Stimulated activated CD8-positive, alpha-beta memory T cell treated with anti-CD3 and anti-CD28 coated beads, Interleukin-12 subunit alpha, Interleukin-12 subunit beta, amount 100 ng/mL, for 24 hours (primary cell): Measurements from ENCODE around the gene AFDN.
"Not testable (repeated sequence)": the region's sequence is repeated elsewhere in the genome, so short reads cannot be mapped to it uniquely, and the experiment has no call there.

ENCODE experiments used
- DNase-seq: peaks from one replicate; pipeline ENCODE4 v3.0.0-alpha.2; 2020; ENCODE audit errors: extremely low read depth

The AFDN gene

DNA sequence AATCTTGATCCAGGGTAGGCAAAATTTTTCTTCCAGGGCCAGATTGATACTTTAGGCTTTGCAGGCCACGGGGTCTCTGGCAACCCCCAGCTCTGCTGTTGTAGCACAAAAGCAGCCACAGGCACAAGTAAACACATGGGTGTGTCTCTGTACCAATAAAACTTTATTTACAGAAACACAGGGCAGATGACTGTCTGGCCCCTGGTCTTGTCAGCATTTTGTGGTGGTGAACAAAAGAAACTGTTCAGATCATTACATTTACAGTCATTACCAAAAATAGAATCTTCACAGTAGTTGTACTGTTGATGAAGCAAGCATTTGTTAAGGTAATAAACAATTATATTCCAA is 125.8 kb downstream of the AFDN start:
- no peak for DNase-seq

DNA sequence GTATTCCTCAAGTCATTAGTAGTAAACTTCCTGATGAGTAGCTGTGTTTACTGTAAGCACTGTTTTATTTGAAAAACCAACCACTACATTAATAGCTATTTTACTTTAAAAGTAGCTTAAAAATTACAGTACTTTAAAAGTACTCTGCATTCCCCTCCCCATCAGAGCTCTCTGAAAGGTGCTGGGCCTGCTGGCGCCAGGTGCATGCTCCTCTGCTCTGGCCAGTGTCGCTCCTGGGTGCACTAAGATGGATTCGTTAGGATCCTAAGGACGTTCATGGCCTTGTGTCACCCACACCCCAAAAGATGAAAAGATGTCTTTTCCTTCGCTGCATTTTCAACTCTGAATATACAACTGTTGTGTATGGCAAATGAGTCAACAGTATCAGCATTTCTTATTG is 126.8 kb downstream of the AFDN start:
- no peak for DNase-seq

DNA sequence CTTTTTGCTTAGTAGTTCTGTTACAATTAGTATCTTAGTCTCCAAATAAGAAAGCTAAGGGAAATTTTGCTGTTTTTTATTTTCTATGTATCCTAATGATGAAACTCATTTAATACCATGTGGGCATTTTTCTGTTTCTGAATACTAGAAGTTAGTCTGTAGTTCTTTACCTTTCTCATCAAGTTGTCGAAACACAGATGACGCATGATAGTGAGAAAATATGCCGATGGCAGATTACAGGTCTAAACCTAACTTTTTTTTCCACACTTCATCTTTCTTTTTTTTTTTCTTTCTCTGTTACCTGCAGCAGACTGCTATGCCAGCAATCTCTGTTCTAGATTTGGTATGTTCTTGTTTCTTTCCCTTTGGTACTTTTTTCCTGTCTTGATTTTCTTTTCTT is 127.4 kb downstream of the AFDN start:
- no peak for DNase-seq

DNA sequence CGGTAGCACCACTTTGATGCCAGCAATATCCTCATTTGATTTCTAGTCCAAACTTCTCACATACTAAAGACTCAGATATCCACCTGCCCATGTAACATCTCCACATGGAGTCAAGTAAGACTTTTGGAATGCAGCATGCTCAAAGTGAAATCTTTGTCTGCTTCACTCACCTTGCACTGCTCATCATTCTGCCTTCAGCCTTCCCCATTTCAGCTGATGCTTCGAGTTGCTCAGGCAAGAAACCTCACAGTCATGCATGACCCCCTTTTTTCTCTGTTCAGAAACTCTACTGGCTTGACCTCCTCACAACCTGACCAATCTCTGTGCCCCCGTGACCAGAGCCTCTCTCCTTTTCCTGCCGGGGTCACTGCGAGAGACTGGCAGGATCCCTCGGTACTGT is 129.8 kb downstream of the AFDN start:
- no peak for DNase-seq

DNA sequence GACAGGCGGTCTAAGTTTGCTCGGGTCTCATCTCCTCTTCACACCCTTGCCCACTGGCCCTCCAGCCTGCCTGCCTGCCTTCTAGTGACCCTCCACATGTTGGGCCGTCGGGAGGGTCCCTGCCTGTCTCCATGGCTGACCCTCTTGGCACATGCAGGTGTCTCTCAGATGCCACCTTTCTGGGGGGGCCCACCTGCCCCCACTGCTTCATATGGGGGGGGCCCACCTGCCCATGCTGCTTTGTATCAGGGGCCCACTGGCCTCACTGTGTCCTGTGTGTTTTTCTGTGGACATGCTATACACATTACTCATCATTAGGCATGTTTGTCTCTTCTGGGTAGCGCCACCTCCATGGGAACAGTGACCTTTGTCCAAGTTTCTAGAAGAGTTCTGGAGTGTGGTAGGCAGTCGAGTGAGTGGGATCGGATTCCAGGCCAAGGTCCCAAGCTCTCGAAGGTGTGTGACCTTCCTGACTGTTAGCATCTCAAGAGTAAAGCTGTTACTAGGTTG is 130.3 kb downstream of the AFDN start:
- DNase-seq: no peak

DNA sequence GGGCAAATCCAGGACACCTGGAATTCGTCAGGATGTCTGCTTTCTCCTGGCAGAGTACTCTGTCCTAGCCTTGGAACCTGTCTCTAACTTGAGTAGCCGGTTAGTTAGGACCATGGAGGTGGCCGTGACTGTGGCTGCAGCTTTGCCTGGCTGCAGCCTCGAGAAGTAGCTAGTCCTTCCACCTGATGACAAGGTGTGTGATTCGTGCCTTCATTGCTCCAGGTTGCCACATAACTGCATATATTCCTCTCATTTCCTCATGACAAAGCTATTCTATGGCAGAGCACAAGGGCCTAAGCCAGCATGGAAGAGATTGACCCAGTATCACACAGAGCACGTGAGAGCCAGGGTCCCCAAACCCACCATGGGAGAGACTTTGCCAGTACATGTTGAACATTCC is 130.9 kb downstream of the AFDN start:
- no peak for DNase-seq

DNA sequence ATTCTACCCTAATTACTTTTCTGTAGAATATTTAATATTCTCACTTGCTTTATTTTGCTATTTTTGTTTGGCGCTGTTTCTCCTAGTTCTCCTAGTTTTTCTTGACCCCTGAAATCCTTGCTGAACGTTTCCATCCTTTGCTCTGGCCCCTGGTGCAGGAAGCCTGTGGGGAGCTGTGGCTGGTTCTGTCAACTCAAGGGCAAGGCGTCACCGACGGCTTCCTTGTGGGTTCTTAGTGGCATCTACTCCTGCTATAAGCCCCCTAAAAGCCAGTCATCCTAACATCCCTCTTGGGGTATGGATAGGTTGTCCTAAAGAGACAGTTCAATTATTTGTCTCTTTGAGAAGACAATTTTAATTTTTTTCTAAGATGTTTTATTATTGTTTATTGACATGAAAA is 133.9 kb downstream of the AFDN start:
- no peak for DNase-seq

DNA sequence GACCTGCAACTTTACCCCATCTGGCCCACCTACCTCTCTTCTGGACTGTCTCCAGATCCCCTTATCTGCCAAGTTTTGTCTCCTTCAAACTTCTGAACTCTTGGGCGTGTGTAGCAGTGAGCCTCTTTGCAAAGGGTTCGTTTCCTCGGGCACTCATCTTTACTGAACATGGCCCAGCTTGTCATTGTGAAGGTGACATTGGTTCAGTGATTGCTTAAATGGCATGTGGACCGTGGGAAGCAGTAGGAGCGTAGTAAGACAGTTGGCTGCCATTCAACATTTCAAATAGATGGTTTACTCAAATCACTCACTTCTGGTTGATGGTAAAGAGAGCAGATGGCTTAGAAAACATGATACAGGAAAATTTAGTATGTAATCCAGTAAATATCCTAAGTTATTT is 136.0 kb downstream of the AFDN start:
- no peak for DNase-seq

DNA sequence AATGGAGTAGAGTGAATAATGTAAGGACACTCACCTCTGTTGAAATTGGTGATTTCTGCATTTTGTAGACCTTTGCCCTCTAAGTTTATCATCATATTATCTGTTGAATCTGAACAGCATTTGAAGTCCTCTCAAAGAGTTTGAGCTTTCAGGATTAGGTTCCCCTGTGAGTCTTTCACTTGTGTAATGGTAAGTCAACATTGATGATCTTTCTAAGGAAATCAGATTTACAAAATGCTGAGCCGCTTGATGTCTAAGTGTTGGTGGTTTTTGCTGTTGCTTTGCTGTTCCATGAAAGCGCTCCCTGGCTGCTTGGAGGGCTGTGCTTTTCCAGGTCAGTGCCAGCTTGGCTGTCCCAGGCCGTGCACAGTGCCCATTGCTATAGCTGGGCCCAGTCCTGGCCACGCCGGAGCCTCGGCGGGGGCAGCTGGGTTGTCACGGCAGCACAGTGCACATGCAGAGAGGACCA is 136.9 kb downstream of the AFDN start:
- DNase-seq: no peak

DNA sequence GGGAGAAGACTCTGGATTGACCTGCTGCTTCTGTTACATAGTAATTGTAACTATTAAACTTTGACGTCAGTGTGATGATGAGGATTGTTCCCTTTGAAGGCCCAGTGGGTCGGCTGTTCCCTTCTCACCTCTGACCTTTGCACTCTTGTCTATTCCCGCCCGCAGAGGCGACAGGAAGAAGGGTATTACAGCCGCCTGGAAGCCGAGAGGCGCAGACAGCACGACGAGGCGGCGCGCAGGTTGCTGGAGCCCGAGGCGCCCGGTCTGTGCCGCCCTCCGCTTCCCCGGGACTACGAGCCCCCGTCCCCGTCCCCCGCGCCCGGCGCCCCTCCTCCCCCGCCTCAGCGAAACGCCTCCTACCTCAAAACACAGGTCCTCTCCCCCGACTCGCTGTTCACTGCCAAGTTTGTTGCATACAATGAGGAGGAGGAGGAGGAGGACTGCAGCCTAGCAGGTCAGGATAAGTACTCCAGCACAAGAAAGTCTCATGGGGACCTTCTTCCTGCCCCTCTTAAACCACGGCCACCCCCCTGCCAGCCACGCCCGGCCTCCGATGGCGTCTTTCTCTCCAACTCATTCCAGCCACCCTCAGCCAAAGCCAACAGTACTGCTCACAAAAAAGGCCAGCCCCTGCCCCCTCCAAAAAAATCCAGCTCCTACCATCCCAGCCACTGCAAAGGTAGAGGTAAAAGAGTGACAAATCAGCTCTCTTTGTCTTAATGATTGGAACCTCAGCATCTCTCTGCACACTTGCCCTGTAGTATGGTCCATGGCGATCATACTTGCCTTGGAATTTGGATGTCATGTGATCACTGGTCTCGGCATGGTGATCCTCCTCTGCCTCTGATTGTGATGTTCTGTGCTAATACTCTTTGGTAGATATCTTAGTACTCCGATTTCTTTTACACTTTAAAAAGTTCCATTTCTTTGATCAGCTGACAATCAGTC is 139.2 kb downstream of the AFDN start:
- no peak for DNase-seq

DNA sequence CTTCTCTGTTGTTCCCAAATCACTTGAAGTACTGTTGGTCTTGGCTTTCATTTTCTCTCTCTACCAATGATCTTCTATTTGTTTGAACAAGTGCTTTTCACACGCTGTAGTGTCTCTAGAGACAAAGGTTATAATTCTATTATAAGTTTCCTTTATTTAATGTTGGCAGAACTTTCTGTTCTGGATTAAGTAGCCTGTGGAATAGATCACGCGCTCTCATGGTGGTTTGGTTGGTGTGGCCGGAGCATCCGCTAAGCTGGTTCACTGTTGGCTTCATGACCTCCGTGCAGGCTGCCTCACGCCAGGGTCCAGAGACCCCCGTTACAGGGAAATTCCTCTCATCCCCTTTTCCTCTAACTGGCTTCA is 139.8 kb downstream of the AFDN start:
- no peak for DNase-seq

DNA sequence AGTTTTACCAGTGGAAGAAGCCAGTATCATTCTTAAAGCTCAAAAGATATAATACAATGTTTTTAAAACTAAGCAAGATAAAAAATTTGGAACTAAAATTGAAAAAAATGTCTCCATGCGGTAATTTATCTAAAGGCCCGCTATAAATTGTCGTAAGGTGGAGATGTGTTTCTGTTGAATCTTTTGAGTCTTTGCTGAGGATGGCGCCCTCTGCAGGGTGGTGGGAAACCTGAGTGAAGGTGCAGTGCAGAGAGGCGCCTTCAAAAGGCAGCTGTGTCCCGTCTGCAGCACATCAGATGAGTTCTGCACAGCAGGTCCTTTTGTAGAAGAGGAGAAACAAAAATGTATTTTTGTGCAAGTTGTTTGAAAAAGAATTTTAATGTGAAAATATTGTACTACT is 141.4 kb downstream of the AFDN start:
- no peak for DNase-seq

DNA sequence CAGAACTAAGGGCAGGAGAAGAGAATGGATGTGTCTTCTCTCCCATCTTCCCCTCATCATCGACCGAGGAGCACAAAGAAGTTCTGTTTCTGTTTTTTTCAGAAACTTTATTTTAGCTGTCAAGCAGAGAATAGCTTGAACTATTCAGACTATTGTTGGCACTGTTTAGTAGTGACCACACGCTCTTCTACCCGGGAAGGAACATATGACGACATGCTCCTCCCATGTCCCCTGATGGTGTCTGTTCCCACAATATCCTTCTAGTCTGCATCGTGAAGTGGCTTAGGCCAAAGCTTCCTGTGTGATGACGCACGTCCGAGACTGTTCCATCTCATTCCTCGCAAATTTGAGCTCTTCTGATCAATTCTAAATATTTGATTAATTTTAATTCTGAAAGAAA is 143.5 kb downstream of the AFDN start:
- DNase-seq: no peak

DNA sequence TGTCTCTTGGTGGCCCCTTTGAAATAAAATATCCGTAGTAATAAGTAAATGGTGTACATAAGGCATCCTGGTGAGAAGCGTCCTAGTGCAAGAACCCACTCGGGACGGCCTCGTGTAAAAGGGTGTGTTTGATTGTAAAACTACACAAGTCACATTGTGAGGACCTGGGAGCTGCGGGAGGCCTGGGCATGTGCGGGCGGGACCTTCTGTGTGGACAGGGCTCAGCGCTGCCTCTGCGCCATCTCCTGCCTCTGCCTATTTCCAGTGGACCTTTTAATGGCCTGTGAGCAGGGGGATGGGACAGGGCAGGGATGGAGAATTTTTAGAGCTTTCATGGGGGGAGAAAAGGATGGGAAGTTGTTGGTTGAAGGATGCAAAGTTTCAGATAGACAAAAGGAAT is 145.5 kb downstream of the AFDN start:
- DNase-seq: no peak

DNA sequence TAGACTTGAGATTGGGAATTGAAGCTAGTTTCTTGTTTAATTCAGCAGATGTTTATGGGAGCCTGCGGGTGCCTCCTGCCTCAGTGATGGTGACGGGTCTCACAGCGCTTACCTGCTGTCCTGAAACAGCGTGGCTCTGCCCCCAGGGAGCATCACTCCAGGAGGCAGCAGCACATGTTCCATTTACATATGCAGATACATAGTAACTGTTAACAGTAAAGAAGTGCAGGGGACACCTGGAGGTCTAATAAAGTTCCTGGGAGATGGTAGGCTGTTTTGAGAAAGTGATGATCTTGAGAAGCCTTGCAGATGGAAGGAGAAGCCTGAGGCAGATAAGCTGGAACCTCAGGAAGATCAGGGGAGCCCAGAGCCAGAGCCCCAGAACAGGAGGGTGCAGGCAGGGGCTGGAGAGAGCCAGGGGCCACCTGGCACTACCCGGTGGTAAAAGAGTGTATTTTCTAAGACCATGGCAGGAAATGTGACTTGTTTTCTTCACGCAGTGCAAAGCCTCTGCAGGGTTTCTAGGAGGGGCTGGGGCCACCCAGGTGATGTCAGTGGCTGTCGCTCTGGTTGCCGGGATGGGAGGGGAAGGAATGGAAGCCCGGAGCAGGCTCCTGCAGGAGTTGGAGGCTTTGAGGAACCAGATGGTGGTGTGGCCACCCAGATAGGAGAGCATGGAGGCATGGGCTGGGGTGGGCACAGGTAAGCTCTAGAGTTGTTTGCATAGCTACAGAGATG is 146.6 kb downstream of the AFDN start:
- DNase-seq: no peak

DNA sequence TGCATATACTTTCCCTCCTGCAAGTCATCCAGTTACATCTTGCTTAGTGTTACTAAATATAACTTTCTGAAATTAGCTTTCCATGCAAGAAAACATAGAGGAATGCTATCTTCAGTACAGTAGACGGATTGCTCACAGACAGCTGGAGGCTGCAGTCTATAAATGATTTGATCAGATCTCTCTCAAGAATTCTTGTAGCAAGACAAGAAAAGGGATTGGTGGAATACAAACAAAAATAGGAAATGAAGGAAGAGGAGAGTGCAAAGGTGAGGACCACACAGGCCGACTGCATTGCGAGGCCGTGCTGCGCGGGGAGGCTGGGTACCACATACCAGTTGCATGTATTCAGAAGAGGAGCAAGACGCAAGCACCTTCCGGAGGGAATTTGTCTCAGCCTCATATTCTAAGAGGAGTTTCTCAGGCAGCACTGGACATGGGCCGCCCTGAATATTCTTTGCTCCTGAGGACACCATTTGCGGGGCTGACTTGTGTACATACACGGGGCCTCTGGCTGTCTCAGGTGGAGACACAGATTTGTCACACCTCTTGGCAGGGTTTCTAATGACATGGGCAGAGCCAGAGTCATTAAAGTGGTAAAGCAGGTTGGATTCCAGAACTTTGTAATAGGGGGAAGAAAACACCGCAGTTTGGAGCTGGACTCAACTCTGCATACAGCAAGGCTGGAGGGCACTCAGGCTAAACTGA is 148.1 kb downstream of the AFDN start:
- DNase-seq: no peak

DNA sequence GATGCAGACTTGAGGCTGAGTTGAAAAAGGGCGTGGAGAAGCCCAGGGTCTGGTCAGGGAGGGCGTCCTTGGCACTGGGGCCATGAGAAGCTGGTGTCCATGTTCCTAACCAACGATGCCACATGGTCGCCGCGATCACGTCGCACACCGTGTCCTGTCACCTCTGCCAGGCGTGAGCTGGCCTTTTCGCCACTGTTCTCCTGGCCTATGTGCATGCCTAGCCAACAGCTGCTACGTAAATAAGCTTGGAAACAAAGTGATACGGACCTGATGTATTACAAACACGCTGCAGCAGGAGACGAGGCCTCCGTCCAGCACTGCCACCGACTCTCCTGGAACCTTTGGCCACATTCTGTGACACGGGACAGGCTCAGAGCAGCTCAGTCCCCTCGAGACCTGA is 148.7 kb downstream of the AFDN start:
- DNase-seq: no peak

DNA sequence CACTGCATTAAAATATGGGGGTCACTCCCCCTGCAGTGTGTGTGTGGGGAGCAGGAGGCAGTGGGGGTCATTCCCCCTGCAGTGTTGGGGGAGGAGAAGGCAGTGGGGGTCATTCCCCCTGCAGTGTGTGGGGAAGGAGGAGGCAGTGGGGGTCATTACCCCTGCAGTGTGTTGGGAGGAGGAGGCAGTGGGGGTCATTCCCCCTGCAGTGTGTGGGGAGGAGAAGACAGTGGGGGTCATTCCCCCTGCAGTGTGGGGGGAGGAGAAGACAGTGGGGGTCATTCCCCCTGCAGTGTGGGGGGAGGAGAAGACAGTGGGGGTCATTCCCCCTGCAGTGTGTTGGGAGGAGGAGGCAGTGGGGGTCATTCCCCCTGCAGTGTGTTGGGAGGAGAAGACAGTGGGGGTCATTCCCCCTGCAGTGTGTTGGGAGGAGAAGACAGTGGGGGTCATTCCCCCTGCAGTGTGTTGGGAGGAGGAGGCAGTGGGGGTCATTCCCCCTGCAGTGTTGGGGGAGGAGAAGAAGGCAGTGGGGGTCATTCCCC is 149.5 kb downstream of the AFDN start:
- not testable (repeated sequence) for DNase-seq

DNA sequence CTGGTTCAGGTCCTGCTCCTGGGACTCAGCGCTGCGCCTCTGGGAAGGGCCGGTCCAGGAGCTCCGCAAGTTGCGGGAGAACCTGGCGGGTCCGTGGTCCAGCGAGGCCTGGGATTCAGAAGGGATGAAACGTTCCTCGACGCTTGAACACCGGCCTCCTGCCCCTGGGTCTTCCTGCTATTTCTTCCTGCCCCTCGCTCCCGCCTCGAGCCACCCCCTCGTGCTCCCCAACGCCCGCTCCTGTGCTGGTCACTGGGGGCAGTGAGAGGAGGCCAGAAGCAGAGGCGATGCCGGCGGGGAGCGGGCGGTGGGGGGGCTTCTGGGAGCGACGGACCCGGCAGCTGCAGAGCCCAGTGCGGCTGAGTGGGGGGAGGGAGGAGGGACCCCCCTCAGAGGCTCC is 150.0 kb downstream of the AFDN start:
- no peak for DNase-seq

DNA sequence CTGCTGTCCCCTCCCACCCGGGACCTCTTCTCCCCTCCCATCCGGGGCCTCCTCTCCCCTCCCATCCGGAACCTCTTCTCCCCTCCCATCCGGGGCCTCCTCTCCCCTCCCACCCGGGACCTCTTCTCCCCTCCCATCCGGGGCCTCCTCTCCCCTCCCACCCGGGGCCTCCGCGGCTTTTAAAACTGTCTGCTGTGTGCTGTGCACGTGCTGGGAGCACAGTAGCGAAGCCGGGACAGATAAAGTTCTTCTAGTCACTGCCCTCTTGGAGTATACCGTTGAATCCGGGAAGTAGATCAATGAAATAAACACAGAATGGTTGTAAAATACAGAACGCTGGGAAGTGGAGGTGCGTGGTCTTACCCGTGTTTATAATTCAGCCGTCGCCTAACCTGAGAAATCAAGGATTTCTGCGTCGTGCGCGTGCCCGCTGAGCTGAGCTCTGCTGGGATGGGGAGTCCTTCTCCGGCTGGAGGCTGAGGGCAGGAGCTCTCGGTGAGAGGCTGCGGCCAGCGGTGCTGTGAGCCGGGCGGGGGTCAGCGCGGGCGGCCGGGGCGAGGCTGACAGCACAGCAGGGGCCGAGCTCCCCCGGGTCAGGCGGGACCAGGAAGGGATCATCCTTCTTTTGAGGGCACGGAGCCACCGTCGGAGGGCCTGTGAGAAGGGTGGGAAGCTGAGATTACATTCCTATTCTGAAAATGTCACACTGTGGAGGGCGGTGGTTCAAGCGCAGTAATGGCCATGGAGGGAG is 151.2 kb downstream of the AFDN start:
- no peak for DNase-seq

DNA sequence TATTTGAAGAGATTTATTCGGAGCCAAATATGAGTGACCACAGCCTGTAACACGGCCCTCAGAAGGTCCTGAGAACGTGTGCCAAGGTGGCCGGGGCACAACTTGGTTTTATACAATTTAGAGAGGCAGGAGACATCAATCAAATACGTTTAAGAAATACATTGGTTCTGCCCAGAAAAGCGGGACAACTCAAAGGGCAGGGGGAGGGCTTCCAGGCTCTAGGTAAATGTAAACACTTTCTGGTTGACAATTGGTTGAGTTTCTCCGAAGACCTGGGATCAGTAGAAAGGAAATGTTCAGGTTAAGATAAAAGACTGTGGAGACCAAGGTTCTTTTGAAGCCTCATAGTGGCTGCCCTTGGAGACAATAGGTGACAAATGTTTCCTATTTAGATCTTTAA is 151.9 kb downstream of the AFDN start:
- no peak for DNase-seq
